Endothelial cell of umbilical vein (primary cell): Measurements from ENCODE around the gene STAC3. TPM values are rescaled to one million over a fixed set of nuclear protein-coding genes. Genes with fewer than 3 reads are reported as not detected.

ENCODE experiments used
- BruUV-seq: library from RNA; stranded (reverse); fragments of 400-500 nt; replicated peaks from 2 replicates; lab custom pipeline; 2021; lab: Mats Ljungman, UMichigan
- CTCF ChIA-PET: fragments of 300-600, 350-600 bp; sonication (Branson Sonifier 250); formaldehyde crosslinking; loops from one replicate; lab custom pipeline; 2021; ENCODE audit warnings: antibody characterized with exemption, inconsistent platforms; lab: Charles Lee
- POLR2A ChIA-PET: fragments of 300-600, 350-600 bp; sonication (Branson Sonifier 250); formaldehyde crosslinking; loops from one replicate; lab custom pipeline; 2021; ENCODE audit warnings: antibody characterized with exemption, inconsistent platforms; lab: Charles Lee
- DNase-seq: peaks from one replicate; pipeline ENCODE4 v3.0.0-alpha.2; 2011; ENCODE audit warnings: low read depth, low spot score
- FAIRE-seq: peaks from 2 replicates; lab custom pipeline; 2011; peaks lifted over from hg19 to GRCh38; lab: Jason Lieb, UNC
- H2AFZ ChIP-seq: 2 replicates; pipeline ENCODE4 v1.6.0; 2012; ENCODE audit warnings: low read depth, low read length, control low read depth, inconsistent platforms
- H3K27ac ChIP-seq: 2 replicates; pipeline ENCODE4 v1.5.1; 2011; ENCODE audit warnings: low read depth, mild to moderate bottlenecking, control low read depth, low read length, moderate library complexity; ENCODE audit not compliant: insufficient read depth
- H3K27me3 ChIP-seq, 2 experiments: 2 replicates each; pipeline versions ENCODE4 v1.6.0 to v1.6.1; 2011; ENCODE audit warnings: low read length in 2 of 2, mixed read lengths in 1 of 2; ENCODE audit not compliant: control insufficient read depth in 2 of 2, insufficient read depth in 2 of 2
- H3K36me3 ChIP-seq, 2 experiments: 2 replicates in 1 of 2; 3 replicates in 1 of 2; pipeline ENCODE4 v1.5.1; 2011; ENCODE audit warnings: low read length in 2 of 2, mild to moderate bottlenecking in 1 of 2, moderate library complexity in 1 of 2; ENCODE audit not compliant: control insufficient read depth in 2 of 2, insufficient read depth in 2 of 2; ENCODE audit errors: extremely low read depth in 1 of 2
- H3K4me1 ChIP-seq: 3 replicates; pipeline ENCODE4 v1.5.1; 2011; ENCODE audit warnings: mild to moderate bottlenecking, low read length; ENCODE audit not compliant: control insufficient read depth, insufficient read depth; ENCODE audit errors: extremely low read depth
- H3K4me2 ChIP-seq: 2 replicates; pipeline ENCODE4 v1.6.1; 2011; ENCODE audit warnings: low read length, control low read depth, mixed read lengths; ENCODE audit not compliant: insufficient read depth
- H3K4me3 ChIP-seq, 3 experiments: fragments of 200-600 bp in 1 of 3; sonication (generic), shearing (Covaris generic) in 1 of 3; replicated peaks in 1 of 3; 2 replicates each; pipeline ENCODE4 v1.5.1; 2011 to 2016; ENCODE audit warnings: control low read depth in 3 of 3, low read length in 3 of 3, mild to moderate bottlenecking in 2 of 3, inconsistent platforms in 1 of 3, low read depth in 1 of 3, moderate library complexity in 1 of 3; ENCODE audit not compliant: insufficient read depth in 1 of 3
- H3K79me2 ChIP-seq: 2 replicates; pipeline ENCODE4 v1.6.0; 2012; ENCODE audit warnings: low read length, inconsistent platforms; ENCODE audit not compliant: control insufficient read depth, insufficient read depth
- H3K9ac ChIP-seq: replicated peaks from 2 replicates; pipeline ENCODE3; 2011; ENCODE audit warnings: low read length, control low read depth; ENCODE audit not compliant: insufficient read depth; ENCODE audit errors: extremely low read depth
- H3K9me1 ChIP-seq: replicated peaks from 3 replicates; pipeline ENCODE4 v1.6.0; 2011; ENCODE audit warnings: mild to moderate bottlenecking, low read length; ENCODE audit not compliant: control insufficient read depth, insufficient read depth; ENCODE audit errors: extremely low read depth
- H3K9me3 ChIP-seq: replicated peaks from 2 replicates; pipeline ENCODE4 v1.5.1; 2012; ENCODE audit warnings: low read length, inconsistent platforms; ENCODE audit not compliant: control insufficient read depth, insufficient read depth
- H4K20me1 ChIP-seq: replicated peaks from 2 replicates; pipeline ENCODE3; 2011; ENCODE audit warnings: mild to moderate bottlenecking, low read length; ENCODE audit not compliant: control insufficient read depth, insufficient read depth; ENCODE audit errors: extremely low read depth
- CTCF ChIP-seq, 2 donors: IDR thresholded peaks; 1 replicate in 1 of 2; 2 replicates in 1 of 2; pipeline ENCODE4 v1.5.1; 2011; ENCODE audit warnings: low read length in 2 of 2, mild to moderate bottlenecking in 2 of 2, moderate library complexity in 2 of 2, control low read depth in 1 of 2, inconsistent platforms in 1 of 2, low read depth in 1 of 2; ENCODE audit not compliant: insufficient read depth in 1 of 2; ENCODE audit errors: extremely low read depth in 1 of 2
- EZH2 ChIP-seq: IDR thresholded peaks from 2 replicates; pipeline ENCODE4 v1.6.1; 2012; ENCODE audit warnings: borderline replicate concordance, low read depth, mild to moderate bottlenecking, moderate library complexity, low read length, inconsistent platforms; ENCODE audit not compliant: severe bottlenecking
- FOS ChIP-seq: IDR thresholded peaks from 2 replicates; pipeline ENCODE4 v1.6.1; 2011; ENCODE audit warnings: mild to moderate bottlenecking, low read length, moderate library complexity, borderline replicate concordance; ENCODE audit not compliant: insufficient read depth
- GATA2 ChIP-seq: IDR thresholded peaks from 2 replicates; pipeline ENCODE4 v1.7.0; 2011; ENCODE audit warnings: low read depth, mild to moderate bottlenecking, moderate library complexity, mixed read lengths, low read length; ENCODE audit not compliant: insufficient read length, insufficient read depth
- JUN ChIP-seq: IDR thresholded peaks from 2 replicates; pipeline ENCODE4 v1.6.1; 2011; ENCODE audit warnings: borderline replicate concordance, low read depth; ENCODE audit not compliant: insufficient read length, insufficient read depth
- MYC ChIP-seq: IDR thresholded peaks from one replicate; pipeline ENCODE4 v1.6.1; 2011; ENCODE audit warnings: mild to moderate bottlenecking, low read depth, low read length
- POLR2A ChIP-seq: IDR thresholded peaks from 2 replicates; pipeline ENCODE4 v1.6.1; 2012; ENCODE audit warnings: low read depth, mild to moderate bottlenecking, control low read depth, low read length
- POLR2AphosphoS5 ChIP-seq: IDR thresholded peaks from 2 replicates; pipeline ENCODE4 v1.6.1; 2012; ENCODE audit warnings: low read depth, mild to moderate bottlenecking, control low read depth, low read length, moderate library complexity; ENCODE audit not compliant: insufficient read depth
- dilution Hi-C: fragments of 300-500 bp; cut with MboI; formaldehyde crosslinking; loops from one replicate; pipeline ENCODE4 v1.15.0; 2019; ENCODE audit warnings: low sequenced_read_pairs; ENCODE audit not compliant: extremely low pct_ligation_motif_present
- intact Hi-C: fragments of 100-400 bp; cut with micrococcal nuclease; formaldehyde crosslinking; loops from one replicate; pipeline ENCODE4 v1.10.0; 2022
- polyA plus RNA-seq, 4 experiments: library from polyadenylated mRNA; depleted of rRNA in 3 of 4; stranded (reverse) in 3 of 4; unstranded in 1 of 4; fragments of >200 nt; gene quantifications; 2 replicates each; pipeline versions ENCODE4 v1.2.1 to v1.2.3, GENCODE V29; 2011 to 2012; ENCODE audit warnings: missing spikeins in 1 of 4
- total RNA-seq: library from RNA; stranded (reverse); gene quantifications from 2 replicates; pipeline ENCODE4 v1.2.3, GENCODE V29; 2021
- TF ChIP-seq, protein P1 (sequence below): IDR thresholded peaks from 2 replicates; pipeline ENCODE4 v1.6.1; 2011; ENCODE audit not compliant: insufficient read depth, insufficient read length

STAC3 gene
- total and polyA plus RNA-seq, 2 donors (not counting 3 experiments of a cell fraction or from before 2014, with no cell fraction given), result 0.36 to 0.55 TPM

- BruUV-seq, result no TSS peak
- H3K9me3 ChIP-seq, result no peaks in the 10 kb centered on the region
- POLR2A ChIA-PET, result no interaction called here
- intact Hi-C loops (no loop called here), dilution Hi-C loops (no loop called here)
- H4K20me1 ChIP-seq, result no peaks in the 10 kb centered on the region
- peaks cover 3 to 15% of the 10 kb centered on the region in 2 experiments for H3K36me3 ChIP-seq
- CTCF ChIA-PET, result interaction anchor here (5.0 to 10.7 kb wide), 4 partner anchors 7 to 24 kb away, joined by 47 to 214 read pairs (median 94); partner anchors contain the start of genes NXPH4 and SHMT2
- DNase-seq (no peak), FAIRE-seq (no peak)
- no peak overlapping the region for H2AFZ ChIP-seq
- no peak for TF ChIP-seq GATA2
- no peak for TF ChIP-seq MYC
- TF ChIP-seq EZH2, result no peak
- TF ChIP-seq JUN, result no peak
- TF ChIP-seq FOS, result no peak
- TF ChIP-seq CTCF (IDR thresholded peaks at IDR 0.05; ENCODE audit: extremely low read depth in 1 of 2, insufficient read depth in 1 of 2, low read depth in 1 of 2, low read length in 2 of 2), result no peak
- no peak for TF ChIP-seq POLR2A
- TF ChIP-seq POLR2AphosphoS5, result no peak
- TF ChIP-seq, protein P1, sequence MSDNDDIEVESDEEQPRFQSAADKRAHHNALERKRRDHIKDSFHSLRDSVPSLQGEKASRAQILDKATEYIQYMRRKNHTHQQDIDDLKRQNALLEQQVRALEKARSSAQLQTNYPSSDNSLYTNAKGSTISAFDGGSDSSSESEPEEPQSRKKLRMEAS, result no peak
- H3K27ac ChIP-seq, result no peak overlapping the region
- no peak overlapping the region for H3K4me3 ChIP-seq
- peaks cover 24% of the 10 kb centered on the region for H3K4me1 ChIP-seq
- peaks cover 48 to 56% of the 10 kb centered on the region in 2 experiments for H3K27me3 ChIP-seq
- H3K79me2 ChIP-seq, result no peaks in the 10 kb centered on the region
- no peak overlapping the region for H3K4me2 ChIP-seq
- no peak overlapping the region for H3K9ac ChIP-seq
- H3K9me1 ChIP-seq, result no peaks in the 10 kb centered on the region
Measured at GRCh38 chr12:57237596-57237931, 13.4 kb downstream of the STAC3 start.
